SK-N-SH (cell line): Measurements from ENCODE around the gene PCBD2.

Source experiments
- CHD2 ChIP-seq: fragments of 150-350 bp; IDR thresholded peaks from 2 replicates; pipeline ENCODE4 v1.6.1; 2018; ENCODE audit warnings: low read length; ENCODE audit not compliant: partially characterized antibody
- CTCF ChIP-seq: fragments of 200-600 bp; sonication (generic); IDR thresholded peaks from 2 replicates; pipeline ENCODE4 v1.6.1; 2017; ENCODE audit warnings: antibody characterized with exemption, mild to moderate bottlenecking, moderate library complexity
- EP300 ChIP-seq, 2 experiments: IDR thresholded peaks; 2 replicates each; pipeline versions ENCODE4 v1.4.0 to v1.6.1; 2012; ENCODE audit warnings: borderline replicate concordance in 1 of 2, low read depth in 1 of 2, low read length in 1 of 2
- FOXM1 ChIP-seq: IDR thresholded peaks from 2 replicates; pipeline ENCODE4 v1.4.0; 2012; ENCODE audit warnings: low read depth, mild to moderate bottlenecking
- RAD21 ChIP-seq: IDR thresholded peaks from 2 replicates; pipeline ENCODE4 v1.6.1; 2012; ENCODE audit warnings: mild to moderate bottlenecking, low read length
- RCOR1 ChIP-seq: fragments of 150-350 bp; IDR thresholded peaks from 2 replicates; pipeline ENCODE4 v1.6.1; 2017; ENCODE audit warnings: antibody characterized with exemption, low read length
- REST ChIP-seq: IDR thresholded peaks from 2 replicates; pipeline ENCODE4 v1.6.1; 2012; ENCODE audit warnings: mild to moderate bottlenecking, low read depth, low read length, moderate library complexity
- SMC3 ChIP-seq: IDR thresholded peaks from 2 replicates; pipeline ENCODE4 v1.6.1; 2012; ENCODE audit warnings: low read depth, low read length, improper control_type of control experiment
- USF2 ChIP-seq: fragments of 150-350 bp; IDR thresholded peaks from 2 replicates; pipeline ENCODE4 v1.6.1; 2017; ENCODE audit warnings: antibody characterized with exemption, low read length, low read depth, borderline replicate concordance

- TF ChIP-seq RCOR1 = no peak
- TF ChIP-seq FOXM1 = no peak
- TF ChIP-seq CTCF = no peak
- no peak for TF ChIP-seq CHD2
- no peak for TF ChIP-seq RAD21
- TF ChIP-seq REST = no peak
- TF ChIP-seq USF2 = no peak
- no peak for TF ChIP-seq SMC3
- TF ChIP-seq EP300 (IDR thresholded peaks at IDR 0.05; ENCODE audit: borderline replicate concordance in 1 of 2, low read depth in 1 of 2, low read length in 1 of 2) = no peak
Measured at GRCh38 chr5:134963098-134963497, 58.2 kb downstream of the PCBD2 start.
